A549 (cell line): Measurements from ENCODE around the gene NCAM2. TPM values are rescaled to one million over a fixed set of nuclear protein-coding genes. Genes with fewer than 3 reads are reported as not detected.

Experiments used
- ATAC-seq, 2 experiments: fragments of 200-7000 bp in 1 of 2; fragments of >200 bp in 1 of 2; cut with Nextera tagmentation in 1 of 2; cut with Tn5 transposase in 1 of 2; 3 replicates each; pipeline versions ENCODE4 v1.8.0 to v1.9.1; 2018 to 2020; ENCODE audit warnings: mild to moderate bottlenecking in 1 of 2, moderate library complexity in 1 of 2
- CTCF ChIA-PET: fragments of 300-600 bp; sonication (Branson Sonifier 250); formaldehyde crosslinking; extraction: SDS; loops from one replicate; lab custom pipeline; 2021; ENCODE audit warnings: antibody characterized with exemption, inconsistent platforms; lab: Yijun Ruan, JAX
- POLR2A ChIA-PET: fragments of 350-600 bp; formaldehyde crosslinking; extraction: SDS; loops from one replicate; lab custom pipeline; 2021; ENCODE audit warnings: antibody characterized with exemption, inconsistent platforms; lab: Yijun Ruan, JAX
- DNase-seq, 2 experiments: peaks; one replicate each; pipeline versions ENCODE4 v3.0.0 to v3.0.0-alpha.2; 2011 to 2016; ENCODE audit warnings: low read depth in 1 of 2, low spot score in 1 of 2
- FAIRE-seq: peaks from 2 replicates; lab custom pipeline; 2011; peaks lifted over from hg19 to GRCh38; lab: Jason Lieb, UNC
- H3K27ac ChIP-seq, 2 experiments: fragments of >200 bp; sonication (Bioruptor Twin); formaldehyde crosslinking; 3 replicates each; pipeline ENCODE4 v1.5.1; 2016 to 2017
- H3K4me1 ChIP-seq: fragments of >200 bp; sonication (Bioruptor Twin); formaldehyde crosslinking; 3 replicates; pipeline ENCODE4 v1.6.1; 2016
- H3K4me2 ChIP-seq: fragments of >200 bp; sonication (Bioruptor Twin); formaldehyde crosslinking; 3 replicates; pipeline ENCODE4 v1.6.1; 2016
- H3K4me3 ChIP-seq: fragments of >200 bp; sonication (Bioruptor Twin); formaldehyde crosslinking; 3 replicates; pipeline ENCODE4 v1.5.1; 2016
- H3K9me3 ChIP-seq: fragments of >200 bp; sonication (Bioruptor Twin); formaldehyde crosslinking; 3 replicates; pipeline ENCODE4 v1.6.1; 2016
- BHLHE40 ChIP-seq: IDR thresholded peaks from 2 replicates; pipeline ENCODE4 v1.6.1; 2012; ENCODE audit warnings: low read depth, low read length, inconsistent platforms
- CBX2 ChIP-seq: fragments of 200-600 bp; sonication (generic); IDR thresholded peaks from 2 replicates; pipeline ENCODE4 v1.6.1; 2016; ENCODE audit warnings: low read depth, mild to moderate bottlenecking, borderline replicate concordance
- CHD2 ChIP-seq: fragments of 150-350 bp; IDR thresholded peaks from 2 replicates; pipeline ENCODE4 v1.6.1; 2014; ENCODE audit warnings: low read length; ENCODE audit not compliant: partially characterized antibody
- CHD4 ChIP-seq: fragments of 200-600 bp; sonication (generic); IDR thresholded peaks from 2 replicates; pipeline ENCODE4 v1.6.1; 2016; ENCODE audit warnings: antibody characterized with exemption, mild to moderate bottlenecking, borderline replicate concordance
- FOSB ChIP-seq: fragments of 250-450 bp; sonication (Bioruptor Pico); IDR thresholded peaks from 2 replicates; pipeline ENCODE4 v1.5.0; 2020; ENCODE audit warnings: mild to moderate bottlenecking, moderate library complexity
- FOSL2 ChIP-seq, 2 experiments: fragments of 450-650 bp in 1 of 2; fragments of >200 bp in 1 of 2; sonication (Bioruptor Twin) in 1 of 2; formaldehyde crosslinking; IDR thresholded peaks; 2 replicates each; pipeline versions ENCODE4 v1.5.0 to v1.6.1; 2016 to 2020; ENCODE audit warnings: mild to moderate bottlenecking in 1 of 2, moderate library complexity in 1 of 2
- FOXS1 ChIP-seq: fragments of 250-450 bp; sonication (Bioruptor Pico); IDR thresholded peaks from 2 replicates; pipeline ENCODE4 v1.5.0; 2020; ENCODE audit warnings: mild to moderate bottlenecking, moderate library complexity
- GATA3 ChIP-seq: IDR thresholded peaks from 2 replicates; pipeline ENCODE4 v1.6.1; 2012; ENCODE audit warnings: borderline replicate concordance
- HEYL ChIP-seq: fragments of 250-450 bp; sonication (Bioruptor Pico); IDR thresholded peaks from 2 replicates; pipeline ENCODE4 v1.8.0; 2021; ENCODE audit warnings: mild to moderate bottlenecking, moderate library complexity
- HOXB13 ChIP-seq: fragments of 250-450 bp; sonication (Bioruptor Pico); IDR thresholded peaks from 2 replicates; pipeline ENCODE4 v1.5.0; 2020; ENCODE audit warnings: low read depth, mild to moderate bottlenecking, moderate library complexity
- JUN ChIP-seq, 2 experiments: fragments of >200 bp; sonication (Bioruptor Twin); formaldehyde crosslinking; IDR thresholded peaks; 2 replicates in 1 of 2; 3 replicates in 1 of 2; pipeline ENCODE4 v1.6.1; 2016 to 2017
- MAZ ChIP-seq: fragments of 150-350 bp; IDR thresholded peaks from 2 replicates; pipeline ENCODE4 v1.6.1; 2014; ENCODE audit warnings: antibody characterized with exemption, low read depth, low read length, borderline replicate concordance
- POLR2AphosphoS2 ChIP-seq: conservative IDR thresholded peaks from 2 replicates; pipeline ENCODE4 v1.6.1; 2012; ENCODE audit warnings: low read length, improper control_type of control experiment, inconsistent platforms
- RAD21 ChIP-seq, 2 experiments: fragments of >200 bp in 1 of 2; sonication (Bioruptor Twin) in 1 of 2; formaldehyde crosslinking in 1 of 2; IDR thresholded peaks in 1 of 2; conservative IDR thresholded peaks in 1 of 2; 2 replicates in 1 of 2; 3 replicates in 1 of 2; pipeline ENCODE4 v1.6.1; 2012 to 2018; ENCODE audit warnings: inconsistent platforms in 1 of 2
- RARB ChIP-seq: fragments of 250-450 bp; sonication (Bioruptor Pico); IDR thresholded peaks from 2 replicates; pipeline ENCODE4 v1.8.0; 2021; ENCODE audit warnings: mild to moderate bottlenecking, moderate library complexity
- RCOR1 ChIP-seq: fragments of 150-350 bp; IDR thresholded peaks from 2 replicates; pipeline ENCODE4 v1.6.1; 2014; ENCODE audit warnings: antibody characterized with exemption, low read length, low read depth
- RFX5 ChIP-seq: fragments of 450-650 bp; IDR thresholded peaks from 2 replicates; pipeline ENCODE4 v1.7.1; 2014; ENCODE audit warnings: antibody characterized with exemption, mild to moderate bottlenecking, moderate library complexity
- SREBF2 ChIP-seq: fragments of 450-650 bp; IDR thresholded peaks from 2 replicates; pipeline ENCODE4 v1.6.1; 2014; ENCODE audit warnings: mild to moderate bottlenecking, moderate library complexity
- ZSCAN20 ChIP-seq: fragments of 250-450 bp; sonication (Bioruptor Pico); IDR thresholded peaks from 2 replicates; pipeline ENCODE4 v1.8.0; 2022; ENCODE audit warnings: mild to moderate bottlenecking, moderate library complexity
- WGBS: methylation state at CpG from one replicate; pipeline ENCODE4 v1.1.6; 2017; ENCODE audit errors: missing lambda C conversion rate; 5-methylcytosine and 5-hydroxymethylcytosine counted together
- polyA plus RNA-seq, 4 experiments: library from polyadenylated mRNA; depleted of rRNA in 3 of 4; stranded (reverse); fragments of >200 nt; fragmentation: RNase III in 1 of 4; extraction: RNeasy Plus Mini Kit Qiagen cat#74134 plus additional on column Dnase treatment in 1 of 4; gene quantifications; 2 replicates in 3 of 4; 3 replicates in 1 of 4; pipeline ENCODE4 v1.2.3, GENCODE V29; 2011 to 2017
- TF ChIP-seq, protein P1 (sequence below): IDR thresholded peaks from 2 replicates; pipeline ENCODE4 v1.6.1; 2012
- TF ChIP-seq, protein P2 (sequence below): fragments of 250-450 bp; sonication (Bioruptor Pico); IDR thresholded peaks from 2 replicates; pipeline ENCODE4 v1.5.0; 2021; ENCODE audit warnings: mild to moderate bottlenecking, moderate library complexity, borderline replicate concordance

NCAM2 gene
- polyA plus RNA-seq, 2 of the 4 experiments (the other 2 are of a cell fraction) = not detected

- DNase-seq (no peak), ATAC-seq (no peak), FAIRE-seq (no peak)
- ChIA-PET CTCF (interaction anchor here (0.6 kb wide), 1 partner anchor 389 kb away, joined by 3 read pairs; no protein-coding TSS in a partner anchor), POLR2A (no interaction called here)
- WGBS = 12% methylated on average over 2 of the region's 2 CpGs
- Histone ChIP-seq H3K27ac (no peak overlapping the region), H3K4me1 (no peaks in the 10 kb centered on the region), H3K4me2 (no peak overlapping the region), H3K9me3 (no peaks in the 10 kb centered on the region), H3K4me3 (no peak overlapping the region)
- TF ChIP-seq POLR2AphosphoS2 (no peak), CBX2 (no peak), MAZ (no peak), HOXB13 (CRISPR knock-in tag) (no peak), BHLHE40 (no peak), ZSCAN20 (CRISPR knock-in tag) (no peak), CHD2 (no peak), RARB (no peak)
Observed at GRCh38 chr21:21216047-21216446, 217.8 kb downstream of the NCAM2 start.

DNA sequence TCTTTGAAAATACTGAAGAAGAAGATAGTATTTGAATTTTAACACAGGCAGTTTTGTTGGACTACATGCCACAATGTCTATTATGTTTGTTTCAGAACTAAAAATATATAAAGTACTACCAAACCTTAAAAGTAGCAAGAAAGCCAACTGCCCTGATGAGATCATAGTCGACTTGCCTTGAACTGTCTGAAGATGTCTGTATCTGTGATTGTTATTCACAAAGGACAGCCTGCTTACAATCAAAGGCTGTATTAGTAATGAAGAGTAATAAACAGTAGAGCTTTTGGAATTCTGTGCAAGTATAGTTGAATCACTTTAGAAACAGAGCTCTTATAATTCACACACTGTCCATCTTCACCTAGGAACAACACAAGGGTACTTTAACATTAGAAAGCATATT lies 228.3 kb downstream of the NCAM2 start:
- Histone ChIP-seq H3K9me3 (no peaks in the 10 kb centered on the region), H3K27ac (no peak overlapping the region), H3K4me2 (no peak overlapping the region), H3K4me3 (no peak overlapping the region), H3K4me1 (no peaks in the 10 kb centered on the region)
- no peak for DNase-seq
- no peak for FAIRE-seq
- no peak for ATAC-seq
- 0% methylated on average over 1 of the region's 1 CpG for WGBS
- CTCF ChIA-PET = no interaction called here
- no peak for TF ChIP-seq RAD21 (conservative IDR thresholded peaks at IDR 0.05 in 1 of 2, IDR thresholded peaks at IDR 0.05 in 1 of 2)
- no peak for TF ChIP-seq JUN (IDR thresholded peaks at IDR 0.05)
- TF ChIP-seq FOSB (CRISPR knock-in tag) = no peak
- TF ChIP-seq FOXS1 = no peak
- no peak for TF ChIP-seq HEYL
- POLR2A ChIA-PET = no interaction called here

GRCh38 chr21:21230672-21231071 lies 232.5 kb downstream of the NCAM2 start:
- ChIA-PET CTCF (no interaction called here), POLR2A (no interaction called here)
- TF ChIP-seq, protein P1, sequence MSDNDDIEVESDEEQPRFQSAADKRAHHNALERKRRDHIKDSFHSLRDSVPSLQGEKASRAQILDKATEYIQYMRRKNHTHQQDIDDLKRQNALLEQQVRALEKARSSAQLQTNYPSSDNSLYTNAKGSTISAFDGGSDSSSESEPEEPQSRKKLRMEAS = no peak
- no peak for TF ChIP-seq FOSL2 (IDR thresholded peaks at IDR 0.05)
- no peak for TF ChIP-seq FOSL2 (CRISPR knock-in tag; IDR thresholded peaks at IDR 0.05)
- no peak for TF ChIP-seq RCOR1
- no peak for TF ChIP-seq RARB
- TF ChIP-seq, protein P2, sequence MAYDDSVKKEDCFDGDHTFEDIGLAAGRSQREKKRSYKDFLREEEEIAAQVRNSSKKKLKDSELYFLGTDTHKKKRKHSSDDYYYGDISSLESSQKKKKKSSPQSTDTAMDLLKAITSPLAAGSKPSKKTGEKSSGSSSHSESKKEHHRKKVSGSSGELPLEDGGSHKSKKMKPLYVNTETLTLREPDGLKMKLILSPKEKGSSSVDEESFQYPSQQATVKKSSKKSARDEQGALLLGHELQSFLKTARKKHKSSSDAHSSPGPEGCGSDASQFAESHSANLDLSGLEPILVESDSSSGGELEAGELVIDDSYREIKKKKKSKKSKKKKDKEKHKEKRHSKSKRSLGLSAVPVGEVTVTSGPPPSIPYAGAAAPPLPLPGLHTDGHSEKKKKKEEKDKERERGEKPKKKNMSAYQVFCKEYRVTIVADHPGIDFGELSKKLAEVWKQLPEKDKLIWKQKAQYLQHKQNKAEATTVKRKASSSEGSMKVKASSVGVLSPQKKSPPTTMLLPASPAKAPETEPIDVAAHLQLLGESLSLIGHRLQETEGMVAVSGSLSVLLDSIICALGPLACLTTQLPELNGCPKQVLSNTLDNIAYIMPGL (CRISPR knock-in tag) = no peak
- no peak for TF ChIP-seq CHD4
- no peak for TF ChIP-seq SREBF2
- TF ChIP-seq GATA3 = no peak
- TF ChIP-seq FOSB (CRISPR knock-in tag) = no peak
- TF ChIP-seq RAD21 (conservative IDR thresholded peaks at IDR 0.05 in 1 of 2, IDR thresholded peaks at IDR 0.05 in 1 of 2) = no peak
- no peak for TF ChIP-seq RFX5
- Histone ChIP-seq H3K27ac (no peak overlapping the region), H3K4me2 (no peak overlapping the region), H3K4me1 (no peaks in the 10 kb centered on the region), H3K4me3 (no peak overlapping the region), H3K9me3 (no peaks in the 10 kb centered on the region)
- no peak for DNase-seq
- WGBS = 3% methylated on average over 3 of the region's 3 CpGs
- no peak for FAIRE-seq
- ATAC-seq = no peak
